Tibial nerve (tissue), 4 donors: ENCODE results near the gene CALCOCO1. TPM values are rescaled to one million over a fixed set of nuclear protein-coding genes. Genes with fewer than 3 reads are reported as not detected.
A peak's percentile ranks its signal among the peaks of the same experiment; 100 is the strongest.

Source experiments
- DNase-seq, 2 donors: peaks; one replicate each; pipeline ENCODE4 v3.0.0-alpha.2; 2019; ENCODE audit warnings: low spot score in 2 of 2
- H3K27ac ChIP-seq, 4 donors: fragments of 200-600 bp; sonication (generic) in 3 of 4; one replicate each; pipeline ENCODE4 v1.5.1; 2017 to 2019; ENCODE audit warnings: mild to moderate bottlenecking in 1 of 4
- H3K27me3 ChIP-seq, 2 donors: fragments of 200-600 bp; sonication (generic) in 1 of 2; one replicate each; pipeline versions ENCODE4 v1.5.1 to v1.6.0; 2017 to 2019
- H3K36me3 ChIP-seq, 3 donors: fragments of 200-600 bp; sonication (generic); one replicate each; pipeline ENCODE4 v1.5.1; 2018 to 2019
- H3K4me1 ChIP-seq, 4 donors: fragments of 200-600 bp; sonication (generic) in 3 of 4; one replicate each; pipeline ENCODE4 v1.5.1; 2017 to 2019
- H3K4me3 ChIP-seq, 4 donors: fragments of 200-600 bp; sonication (generic) in 3 of 4; one replicate each; pipeline ENCODE4 v1.5.1; 2017 to 2019; ENCODE audit warnings: mild to moderate bottlenecking in 1 of 4, moderate library complexity in 1 of 4
- H3K9me3 ChIP-seq, 4 donors: fragments of 200-600 bp; sonication (generic) in 3 of 4; one replicate each; pipeline ENCODE4 v1.5.1; 2017 to 2019
- EP300 ChIP-seq, 2 donors: sonication (generic); formaldehyde crosslinking; IDR thresholded peaks; one replicate each; pipeline ENCODE4 v1.6.1; 2017; ENCODE audit warnings: antibody characterized with exemption in 2 of 2, mild to moderate bottlenecking in 1 of 2
- POLR2A ChIP-seq, 2 donors: fragments of 450-650 bp; IDR thresholded peaks; one replicate each; pipeline ENCODE4 v1.6.1; 2017; ENCODE audit warnings: antibody characterized with exemption in 2 of 2, mild to moderate bottlenecking in 2 of 2, moderate library complexity in 2 of 2
- WGBS, 2 donors: methylation state at CpG; one replicate each; pipeline ENCODE4 v1.1.5; 2018; 5-methylcytosine and 5-hydroxymethylcytosine counted together
- total RNA-seq, 4 donors: library from RNA; depleted of rRNA; stranded (reverse); fragments of >200 nt; gene quantifications; one replicate each; pipeline ENCODE4 v1.1.0, GENCODE V29; 2016
- TF ChIP-seq, protein P1 (sequence below), 5 experiments: fragments of 200-600 bp in 3 of 5; fragments of 450-650 bp in 2 of 5; sonication (generic) in 3 of 5; IDR thresholded peaks; one replicate each; pipeline ENCODE4 v1.5.1; 2016 to 2019; ENCODE audit warnings: antibody characterized with exemption in 5 of 5, mild to moderate bottlenecking in 3 of 5, moderate library complexity in 2 of 5

CALCOCO1 gene, protein sequence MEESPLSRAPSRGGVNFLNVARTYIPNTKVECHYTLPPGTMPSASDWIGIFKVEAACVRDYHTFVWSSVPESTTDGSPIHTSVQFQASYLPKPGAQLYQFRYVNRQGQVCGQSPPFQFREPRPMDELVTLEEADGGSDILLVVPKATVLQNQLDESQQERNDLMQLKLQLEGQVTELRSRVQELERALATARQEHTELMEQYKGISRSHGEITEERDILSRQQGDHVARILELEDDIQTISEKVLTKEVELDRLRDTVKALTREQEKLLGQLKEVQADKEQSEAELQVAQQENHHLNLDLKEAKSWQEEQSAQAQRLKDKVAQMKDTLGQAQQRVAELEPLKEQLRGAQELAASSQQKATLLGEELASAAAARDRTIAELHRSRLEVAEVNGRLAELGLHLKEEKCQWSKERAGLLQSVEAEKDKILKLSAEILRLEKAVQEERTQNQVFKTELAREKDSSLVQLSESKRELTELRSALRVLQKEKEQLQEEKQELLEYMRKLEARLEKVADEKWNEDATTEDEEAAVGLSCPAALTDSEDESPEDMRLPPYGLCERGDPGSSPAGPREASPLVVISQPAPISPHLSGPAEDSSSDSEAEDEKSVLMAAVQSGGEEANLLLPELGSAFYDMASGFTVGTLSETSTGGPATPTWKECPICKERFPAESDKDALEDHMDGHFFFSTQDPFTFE
- total RNA-seq, result 100 to 1,000 TPM; 226 to 383 (median 285) TPM

DNA sequence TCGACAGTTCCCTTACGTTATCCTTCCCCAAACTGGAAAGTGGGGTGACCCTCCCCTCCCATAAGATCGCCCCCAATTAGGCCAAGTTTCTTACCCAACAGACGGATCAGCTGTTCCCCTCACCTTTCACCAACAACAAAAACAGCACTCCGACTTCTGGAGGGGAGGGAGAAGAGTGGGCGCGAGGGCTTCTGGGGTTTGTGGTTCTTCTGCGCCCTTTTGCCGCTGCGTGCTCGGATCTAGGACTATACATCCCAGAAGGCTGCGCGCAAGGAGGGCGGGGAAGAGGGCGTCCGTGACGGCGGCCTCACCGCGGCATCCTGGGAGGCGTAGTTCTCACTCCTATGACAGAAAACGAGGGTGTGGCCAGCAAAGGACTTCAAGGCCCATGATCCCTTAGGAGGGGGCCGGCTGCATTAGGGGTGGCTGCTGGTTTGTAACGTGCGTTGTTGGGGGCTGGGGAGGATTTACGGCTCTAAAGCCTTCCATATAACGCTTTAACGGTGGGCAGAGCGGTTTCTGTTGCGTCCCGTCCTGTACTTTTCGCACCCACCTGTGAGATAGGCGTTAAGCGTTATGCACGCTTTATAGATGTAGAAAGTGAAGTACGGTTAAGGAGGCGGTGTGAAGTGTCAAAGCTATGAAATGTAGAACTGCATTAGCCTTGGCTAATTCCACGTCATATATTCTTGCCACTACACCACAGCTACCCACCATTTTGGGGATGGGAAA lies at the start of gene CALCOCO1:
Gene CALCOCO1 (minus strand): TSS at position 143 of the 732 bp plus-strand sequence. CDS start 2,210 bp downstream, outside the sequence.
- peak within 1 kb of the TSS; percentile 50 to 92 (median 83) for H3K27ac ChIP-seq

DNA sequence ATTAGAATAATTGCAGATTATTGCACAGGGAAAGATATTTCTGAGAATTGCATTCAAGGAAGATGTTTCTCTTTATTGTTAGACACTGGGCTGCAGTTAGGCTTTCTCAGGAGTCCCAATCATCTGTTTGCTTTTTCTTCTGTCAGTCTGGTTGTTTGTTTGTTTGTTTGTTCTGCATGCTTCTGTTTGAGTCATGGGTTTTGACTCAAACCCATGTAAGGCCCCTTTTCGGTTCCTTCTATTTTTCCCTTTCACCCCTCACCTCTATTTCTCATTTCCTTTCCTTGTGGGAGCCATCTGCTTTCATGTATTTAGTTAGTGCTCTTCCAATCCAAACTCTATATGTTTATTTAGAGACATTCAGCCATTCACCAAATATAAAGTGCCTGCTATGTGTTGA lies 49.6 kb upstream of the CALCOCO1 start:
- H3K4me1 ChIP-seq, result peaks cover 0 to 21% (median 6%) of the 10 kb centered on the region in 4 donors
- no peak overlapping the region for H3K27ac ChIP-seq
- H3K36me3 ChIP-seq, result no peaks in the 10 kb centered on the region
- DNase-seq, result no peak
- H3K9me3 ChIP-seq, result no peaks in the 10 kb centered on the region
- 82 to 83% methylated on average over 1 of the region's 1 CpG for WGBS, 2 donors
- no peak overlapping the region for H3K4me3 ChIP-seq
- TF ChIP-seq, protein P1, sequence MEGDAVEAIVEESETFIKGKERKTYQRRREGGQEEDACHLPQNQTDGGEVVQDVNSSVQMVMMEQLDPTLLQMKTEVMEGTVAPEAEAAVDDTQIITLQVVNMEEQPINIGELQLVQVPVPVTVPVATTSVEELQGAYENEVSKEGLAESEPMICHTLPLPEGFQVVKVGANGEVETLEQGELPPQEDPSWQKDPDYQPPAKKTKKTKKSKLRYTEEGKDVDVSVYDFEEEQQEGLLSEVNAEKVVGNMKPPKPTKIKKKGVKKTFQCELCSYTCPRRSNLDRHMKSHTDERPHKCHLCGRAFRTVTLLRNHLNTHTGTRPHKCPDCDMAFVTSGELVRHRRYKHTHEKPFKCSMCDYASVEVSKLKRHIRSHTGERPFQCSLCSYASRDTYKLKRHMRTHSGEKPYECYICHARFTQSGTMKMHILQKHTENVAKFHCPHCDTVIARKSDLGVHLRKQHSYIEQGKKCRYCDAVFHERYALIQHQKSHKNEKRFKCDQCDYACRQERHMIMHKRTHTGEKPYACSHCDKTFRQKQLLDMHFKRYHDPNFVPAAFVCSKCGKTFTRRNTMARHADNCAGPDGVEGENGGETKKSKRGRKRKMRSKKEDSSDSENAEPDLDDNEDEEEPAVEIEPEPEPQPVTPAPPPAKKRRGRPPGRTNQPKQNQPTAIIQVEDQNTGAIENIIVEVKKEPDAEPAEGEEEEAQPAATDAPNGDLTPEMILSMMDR (IDR thresholded peaks at IDR 0.05), result no peak
- TF ChIP-seq POLR2A (IDR thresholded peaks at IDR 0.05), result no peak
- TF ChIP-seq EP300 (IDR thresholded peaks at IDR 0.05), result no peak
- no peaks in the 10 kb centered on the region for H3K27me3 ChIP-seq

More for the DNA sequence above, at the start of gene CALCOCO1:
- Histone ChIP-seq H3K9me3 (no peaks in the 10 kb centered on the region), H3K36me3 (peaks cover 0 to 28% (median 0%) of the 10 kb centered on the region in 3 donors), H3K4me1 (peaks cover 0 to 24% (median 18%) of the 10 kb centered on the region in 4 donors), H3K4me3 (peak within 1 kb of the TSS; percentile 71 to 84 (median 77)), H3K27me3 (peaks cover 0 to 5% of the 10 kb centered on the region in 2 donors)
- 0% methylated on average over 37 to 38 of the region's 38 CpGs for WGBS, 2 donors
- DNase-seq, result peak; percentile 93 to 96
- peak; percentile 13 to 44 for TF ChIP-seq POLR2A (IDR thresholded peaks at IDR 0.05)
- TF ChIP-seq, protein P1 (IDR thresholded peaks at IDR 0.05), result no peak
- peak; percentile 88 to 89 for TF ChIP-seq EP300 (IDR thresholded peaks at IDR 0.05)

DNA sequence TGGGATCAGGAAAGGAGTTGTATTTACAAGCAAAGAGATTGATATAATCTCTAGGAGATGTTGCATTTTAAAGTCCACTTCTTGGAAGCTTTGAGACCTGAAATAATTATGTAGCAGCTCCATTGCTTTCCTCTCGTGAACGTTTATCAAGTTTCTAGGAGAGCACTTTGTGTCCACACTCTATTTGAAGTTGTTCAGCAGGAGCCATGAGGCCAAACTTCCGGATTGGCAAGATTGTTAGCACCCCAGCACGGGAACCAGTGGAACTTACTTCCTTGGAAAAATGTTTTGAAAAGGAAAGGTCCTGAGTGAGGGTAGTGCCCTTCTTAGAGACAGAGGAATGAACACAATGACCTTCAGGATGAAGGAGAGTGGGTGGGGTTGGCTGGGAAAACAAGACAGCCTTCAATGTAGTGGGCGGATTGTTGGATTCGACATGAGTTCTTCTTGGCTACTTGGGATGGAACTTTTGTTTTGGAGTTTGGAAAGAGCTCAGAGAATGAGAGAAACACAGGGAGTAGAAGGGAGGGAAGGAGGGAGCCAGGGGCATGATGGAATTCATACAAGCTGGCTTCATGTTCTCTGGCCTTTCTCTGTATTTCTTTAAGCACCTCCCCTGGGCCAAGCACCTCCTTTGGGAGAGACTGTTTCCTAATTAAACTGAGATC lies 48.4 kb upstream of the CALCOCO1 start:
- Histone ChIP-seq H3K27me3 (no peaks in the 10 kb centered on the region), H3K4me3 (no peak overlapping the region), H3K36me3 (no peaks in the 10 kb centered on the region), H3K27ac (peak overlapping the region in 3 of 4 donors; percentile 41 to 77 (median 46)), H3K4me1 (peaks cover 0 to 21% (median 6%) of the 10 kb centered on the region in 4 donors), H3K9me3 (no peaks in the 10 kb centered on the region)
- 13 to 17% methylated on average over 6 of the region's 6 CpGs for WGBS, 2 donors
- DNase-seq, result peak in 1 of 2 donors; percentile 43
- peak in 1 of 2 donors; percentile 67 for TF ChIP-seq EP300 (IDR thresholded peaks at IDR 0.05)
- TF ChIP-seq, protein P1 (IDR thresholded peaks at IDR 0.05), result no peak

DNA sequence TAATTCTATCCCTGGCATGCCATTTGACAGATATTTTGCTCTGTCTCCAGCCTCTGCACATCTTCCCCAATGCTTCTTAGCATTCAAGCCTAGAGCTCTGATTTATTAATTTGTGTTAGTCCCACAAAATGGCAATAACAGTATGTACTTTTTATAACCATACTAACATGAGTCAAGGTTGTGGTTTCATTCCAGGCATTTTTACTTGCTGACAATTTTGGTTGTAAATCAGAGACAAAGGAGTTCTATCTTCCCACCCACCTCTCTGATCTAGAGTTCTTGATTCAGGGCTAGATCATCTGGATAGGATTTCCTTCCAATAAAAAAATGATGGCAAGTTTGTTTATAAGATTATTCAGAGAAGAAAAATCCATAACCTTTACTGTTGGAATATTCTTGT lies 43.0 kb upstream of the CALCOCO1 start:
- Histone ChIP-seq H3K4me3 (no peak overlapping the region), H3K27ac (no peak overlapping the region), H3K36me3 (no peaks in the 10 kb centered on the region), H3K27me3 (peaks cover 0 to 9% of the 10 kb centered on the region in 2 donors), H3K4me1 (peaks cover 0 to 12% (median 0%) of the 10 kb centered on the region in 4 donors), H3K9me3 (no peaks in the 10 kb centered on the region)
- TF ChIP-seq POLR2A (IDR thresholded peaks at IDR 0.05), result no peak
- TF ChIP-seq, protein P1 (IDR thresholded peaks at IDR 0.05), result no peak
- no peak for TF ChIP-seq EP300 (IDR thresholded peaks at IDR 0.05)
- no peak for DNase-seq
